Neuronal stem cell (in vitro differentiated cells): ENCODE results near the gene SCO2.

ENCODE experiments used
- DNase-seq: peaks from one replicate; pipeline ENCODE4 v3.0.0-alpha.2; 2013; ENCODE audit warnings: low spot score
- H2AFZ ChIP-seq: one replicate; pipeline ENCODE4 v1.6.1; 2013; ENCODE audit warnings: mild to moderate bottlenecking, low read length, inconsistent platforms
- H2AK5ac ChIP-seq: 2 replicates; pipeline ENCODE4 v1.6.1; 2013; ENCODE audit warnings: low read depth, mild to moderate bottlenecking, inconsistent platforms, low read length, moderate library complexity, mixed read lengths
- H2BK120ac ChIP-seq: 2 replicates; pipeline ENCODE4 v1.6.1; 2013; ENCODE audit warnings: low read depth, mild to moderate bottlenecking, inconsistent platforms, low read length, moderate library complexity, mixed read lengths
- H2BK12ac ChIP-seq: one replicate; pipeline ENCODE4 v1.6.1; 2013; ENCODE audit warnings: low read length, inconsistent platforms
- H2BK15ac ChIP-seq: 2 replicates; pipeline ENCODE4 v1.6.1; 2013; ENCODE audit warnings: mild to moderate bottlenecking, low read length, inconsistent platforms, mixed read lengths
- H2BK5ac ChIP-seq: one replicate; pipeline ENCODE4 v1.6.1; 2013; ENCODE audit warnings: inconsistent platforms, mild to moderate bottlenecking, low read length, moderate library complexity
- H3K14ac ChIP-seq: one replicate; pipeline ENCODE4 v1.6.1; 2013; ENCODE audit warnings: low read length, inconsistent platforms
- H3K18ac ChIP-seq: 2 replicates; pipeline ENCODE4 v1.6.1; 2013; ENCODE audit warnings: low read length, inconsistent platforms
- H3K23ac ChIP-seq: 2 replicates; pipeline ENCODE4 v1.6.1; 2013; ENCODE audit warnings: low read depth, mild to moderate bottlenecking, mixed read lengths, low read length, inconsistent platforms; ENCODE audit not compliant: poor library complexity
- H3K27ac ChIP-seq: replicated peaks from 3 replicates; pipeline ENCODE4 v1.5.1; 2013; ENCODE audit warnings: low read length, inconsistent platforms
- H3K27me3 ChIP-seq, 3 experiments: 2 replicates each; pipeline ENCODE4 v1.6.1; 2013; ENCODE audit warnings: low read length in 3 of 3, mild to moderate bottlenecking in 2 of 3, inconsistent platforms in 1 of 3, low read depth in 1 of 3, mixed read lengths in 1 of 3, moderate library complexity in 1 of 3; ENCODE audit not compliant: control insufficient read depth in 3 of 3, insufficient read depth in 3 of 3
- H3K36me3 ChIP-seq, 2 donors: replicated peaks in 1 of 2; 2 replicates each; pipeline ENCODE4 v1.6.1; 2013; ENCODE audit warnings: low read length in 2 of 2; ENCODE audit not compliant: control insufficient read depth in 2 of 2, insufficient read depth in 2 of 2
- H3K4ac ChIP-seq: 2 replicates; pipeline ENCODE4 v1.6.1; 2013; ENCODE audit warnings: inconsistent platforms, mild to moderate bottlenecking, low read length, moderate library complexity
- H3K4me1 ChIP-seq, 2 donors: 1 replicate in 1 of 2; 2 replicates in 1 of 2; pipeline ENCODE4 v1.6.1; 2013; ENCODE audit warnings: low read length in 2 of 2, low read depth in 1 of 2; ENCODE audit not compliant: control insufficient read depth in 2 of 2, insufficient read depth in 1 of 2
- H3K4me2 ChIP-seq: one replicate; pipeline ENCODE4 v1.6.1; 2013; ENCODE audit warnings: mild to moderate bottlenecking, low read length, inconsistent platforms; ENCODE audit not compliant: insufficient read depth, poor library complexity, severe bottlenecking
- H3K4me3 ChIP-seq, 2 donors: 2 replicates each; pipeline ENCODE4 v1.5.1; 2013; ENCODE audit warnings: low read length in 2 of 2, mild to moderate bottlenecking in 2 of 2, inconsistent platforms in 1 of 2, moderate library complexity in 1 of 2
- H3K79me1 ChIP-seq: one replicate; pipeline ENCODE4 v1.6.1; 2013; ENCODE audit warnings: low read depth, mild to moderate bottlenecking, inconsistent platforms, low read length, moderate library complexity
- H3K9ac ChIP-seq: one replicate; pipeline ENCODE4 v1.6.1; 2013; ENCODE audit warnings: mild to moderate bottlenecking, low read depth, low read length, inconsistent platforms; ENCODE audit not compliant: poor library complexity
- H3K9me3 ChIP-seq, 2 donors: replicated peaks in 1 of 2; 2 replicates each; pipeline versions ENCODE3 to v1.6.1; 2013; ENCODE audit warnings: low read length in 2 of 2, mild to moderate bottlenecking in 2 of 2, inconsistent platforms in 1 of 2, low read depth in 1 of 2, mixed read lengths in 1 of 2, moderate library complexity in 1 of 2; ENCODE audit not compliant: control insufficient read depth in 2 of 2, insufficient read depth in 1 of 2
- H4K8ac ChIP-seq: one replicate; pipeline ENCODE4 v1.6.1; 2013; ENCODE audit warnings: low read depth, mild to moderate bottlenecking, inconsistent platforms, low read length, moderate library complexity
- H4K91ac ChIP-seq: one replicate; pipeline ENCODE4 v1.6.1; 2013; ENCODE audit warnings: low read length, low read depth, mild to moderate bottlenecking, inconsistent platforms; ENCODE audit not compliant: poor library complexity
- WGBS, 2 donors: extraction: QIAGEN DNeasy Blood & Tissue Kit; methylation state at CpG; one replicate each; pipeline ENCODE4 v1.1.7; 2013; ENCODE audit warnings: missing lambda C conversion rate in 2 of 2, mixed read lengths in 1 of 2; ENCODE audit not compliant: insufficient read length in 2 of 2, insufficient replicate concordance in 1 of 2; ENCODE audit errors: extremely low coverage in 2 of 2; 5-methylcytosine and 5-hydroxymethylcytosine counted together

SCO2 gene

DNA sequence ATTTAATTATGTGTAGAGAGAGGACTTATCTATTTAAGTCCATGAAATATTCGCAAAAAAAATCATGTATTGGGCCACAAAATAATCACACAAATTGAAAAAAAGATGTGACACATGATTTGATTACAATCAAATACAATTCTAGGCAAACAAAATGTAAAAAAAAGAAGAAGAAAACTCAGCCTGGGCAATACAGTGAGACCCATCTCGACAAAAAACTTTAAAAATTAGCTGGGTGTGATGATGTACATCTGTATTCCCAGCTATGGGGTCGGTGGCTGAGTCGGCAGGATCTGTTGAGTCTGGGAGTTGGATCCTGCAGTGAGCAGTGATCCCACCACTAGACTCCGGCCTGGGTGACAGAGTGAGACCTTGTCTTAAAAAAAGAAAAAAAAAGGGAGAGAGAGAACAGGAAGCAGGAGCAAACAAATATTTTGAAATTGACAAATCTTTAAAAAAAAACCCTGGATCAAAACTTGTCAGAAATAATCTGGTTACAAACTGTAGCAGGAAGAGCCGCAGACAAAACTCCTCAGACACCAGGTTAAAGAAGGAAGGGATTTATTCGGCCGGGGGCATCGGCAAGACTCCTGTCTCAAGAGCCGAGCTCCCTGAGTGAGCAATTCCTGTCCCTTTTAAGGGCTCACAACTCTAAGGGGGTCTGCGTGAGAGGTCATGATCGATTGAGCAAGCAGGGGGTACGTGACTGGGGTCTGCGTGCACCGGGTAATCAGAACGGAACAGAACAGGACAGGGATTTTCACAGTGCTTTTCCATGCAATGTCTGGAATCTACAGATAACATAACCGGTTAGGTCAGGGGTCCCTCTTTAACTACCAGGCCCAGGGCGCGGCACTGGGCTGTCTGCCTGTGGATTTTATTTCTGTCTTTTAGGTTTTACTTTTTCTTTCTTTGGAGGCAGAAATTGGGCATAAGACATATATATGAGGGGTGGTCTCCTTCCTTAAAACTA lies 7.7 kb upstream of the SCO2 start:
- peak overlapping the region in 1 of 2 donors; percentile 55 for H3K4me3 ChIP-seq
- H3K9ac ChIP-seq, result no peak overlapping the region
- H2AK5ac ChIP-seq, result no peak overlapping the region

DNA sequence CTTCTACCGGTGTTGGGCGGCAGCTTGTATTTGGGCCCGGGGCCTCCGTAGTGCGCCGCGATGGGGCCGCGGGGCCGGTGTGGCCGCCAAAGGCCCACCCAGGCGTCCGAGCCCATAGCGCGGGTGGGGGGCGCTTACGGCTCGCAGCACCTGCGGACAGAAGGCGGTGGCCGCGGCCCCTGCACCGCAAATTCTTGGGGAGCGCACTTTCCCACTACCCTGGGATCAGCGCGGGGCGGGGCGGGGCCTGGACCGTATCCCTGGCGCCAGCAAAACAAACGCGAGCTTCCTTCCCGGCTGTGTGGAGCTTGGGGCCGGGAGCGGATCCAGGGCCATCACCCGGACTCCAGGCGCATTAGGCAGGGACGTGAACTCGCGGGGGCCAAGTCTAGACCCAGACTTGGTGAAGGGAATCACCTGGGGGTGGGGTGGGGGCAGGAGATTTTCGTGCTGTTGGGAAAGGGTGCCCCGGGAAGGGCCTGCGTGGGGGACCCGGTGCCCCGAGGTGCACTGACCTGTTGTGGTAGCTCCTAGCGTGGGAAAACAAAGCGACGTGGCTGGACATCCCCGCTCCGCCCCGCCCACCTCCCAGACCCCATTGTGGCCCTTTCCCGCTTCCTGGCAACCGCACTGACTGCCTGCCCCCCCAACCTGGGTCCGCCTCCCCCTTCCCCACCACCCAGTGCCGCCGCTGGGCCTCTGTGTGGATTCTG lies 6.7 kb upstream of the SCO2 start:
- peak overlapping the region; percentile 92 for H3K9ac ChIP-seq
- H3K27ac ChIP-seq, result no peak overlapping the region
- peak overlapping the region; percentile 65 for H4K8ac ChIP-seq
- no peak for DNase-seq
- H2AK5ac ChIP-seq, result peak overlapping the region; percentile 99
- peaks cover 7 to 12% of the 10 kb centered on the region in 2 donors for H3K4me1 ChIP-seq
- WGBS, 2 donors, result no CpG with 5 or more reads among the region's 56 CpGs
- peak overlapping the region; percentile 21 for H3K14ac ChIP-seq
- H3K23ac ChIP-seq, result peak overlapping the region; percentile 73
- H2BK15ac ChIP-seq, result peak overlapping the region; percentile 97
- H3K27me3 ChIP-seq, result peaks cover 14 to 35% (median 14%) of the 10 kb centered on the region in 3 experiments
- peak overlapping the region; percentile 53 for H3K4ac ChIP-seq
- peak overlapping the region; percentile 89 for H3K4me2 ChIP-seq
- H3K9me3 ChIP-seq, result peaks cover 8 to 21% of the 10 kb centered on the region in 2 donors
- H2BK5ac ChIP-seq, result peak overlapping the region; percentile 82
- no peak overlapping the region for H2BK12ac ChIP-seq
- H4K91ac ChIP-seq, result no peak overlapping the region
- no peaks in the 10 kb centered on the region for H3K79me1 ChIP-seq
- H3K36me3 ChIP-seq, result no peaks in the 10 kb centered on the region
- peak overlapping the region; percentile 55 to 82 for H3K4me3 ChIP-seq
- no peak overlapping the region for H2BK120ac ChIP-seq
- H2AFZ ChIP-seq, result peak overlapping the region; percentile 96
- peak overlapping the region; percentile 98 for H3K18ac ChIP-seq

More for the DNA sequence above, 7.7 kb upstream of the SCO2 start:
- H2BK120ac ChIP-seq, result no peak overlapping the region
- H3K79me1 ChIP-seq, result no peaks in the 10 kb centered on the region
- peaks cover 14 to 35% (median 14%) of the 10 kb centered on the region in 3 experiments for H3K27me3 ChIP-seq
- no peak overlapping the region for H2BK12ac ChIP-seq
- peaks cover 7 to 9% of the 10 kb centered on the region in 2 donors for H3K4me1 ChIP-seq
- H3K18ac ChIP-seq, result no peak overlapping the region
- peaks cover 8 to 21% of the 10 kb centered on the region in 2 donors for H3K9me3 ChIP-seq
- H4K8ac ChIP-seq, result no peak overlapping the region
- no peak overlapping the region for H2BK15ac ChIP-seq
- H3K4ac ChIP-seq, result no peak overlapping the region
- no peak for DNase-seq
- H2AFZ ChIP-seq, result peak overlapping the region; percentile 96
- H3K36me3 ChIP-seq, result no peaks in the 10 kb centered on the region
- no CpG with 5 or more reads among the region's 19 CpGs for WGBS, 2 donors
- no peak overlapping the region for H3K4me2 ChIP-seq
- no peak overlapping the region for H3K14ac ChIP-seq
- H3K23ac ChIP-seq, result no peak overlapping the region
- no peak overlapping the region for H4K91ac ChIP-seq
- H3K27ac ChIP-seq, result no peak overlapping the region
- H2BK5ac ChIP-seq, result no peak overlapping the region

DNA sequence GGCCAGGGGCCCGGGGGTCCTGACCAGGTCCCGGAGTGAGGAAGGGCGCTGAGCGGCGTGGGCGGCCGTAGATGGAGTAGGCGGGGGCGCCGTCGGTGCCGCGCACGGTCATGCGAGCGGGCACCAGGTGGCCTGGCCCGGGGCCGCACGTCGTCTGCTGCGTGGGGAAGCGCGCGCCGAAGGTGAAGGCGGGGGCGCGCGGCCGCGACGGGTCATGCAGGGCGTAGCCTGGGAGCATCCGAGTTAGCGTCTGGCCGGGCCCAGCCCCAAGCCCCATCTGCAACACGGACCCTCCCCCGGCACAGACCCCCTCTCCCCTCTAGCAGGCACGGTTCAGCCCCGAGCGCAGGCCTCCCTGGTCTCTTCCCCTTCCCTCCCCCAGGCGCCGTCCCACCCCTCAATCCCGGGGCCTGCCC lies 6.2 kb upstream of the SCO2 start:
- DNase-seq, result no peak
- Histone ChIP-seq H3K9me3 (peaks cover 8 to 21% of the 10 kb centered on the region in 2 donors), H3K4ac (no peak overlapping the region), H3K9ac (peak overlapping the region; percentile 84), H2AK5ac (peak overlapping the region; percentile 99), H3K27me3 (peaks cover 14 to 35% (median 14%) of the 10 kb centered on the region in 3 experiments), H3K23ac (peak overlapping the region; percentile 99), H3K36me3 (no peaks in the 10 kb centered on the region), H3K14ac (peak overlapping the region; percentile 94), H3K4me3 (peak overlapping the region; percentile 55 to 82), H2AFZ (peak overlapping the region; percentile 96), H4K91ac (no peak overlapping the region), H2BK5ac (peak overlapping the region; percentile 82), H2BK120ac (no peak overlapping the region), H2BK15ac (peak overlapping the region; percentile 97), H2BK12ac (peak overlapping the region; percentile 84), H3K18ac (peak overlapping the region; percentile 98), H3K27ac (no peak overlapping the region), H3K4me2 (peak overlapping the region; percentile 89), H4K8ac (peak overlapping the region; percentile 65), H3K4me1 (peaks cover 12 to 17% of the 10 kb centered on the region in 2 donors), H3K79me1 (peaks cover 4% of the 10 kb centered on the region)
- WGBS, 2 donors, result no CpG with 5 or more reads among the region's 44 CpGs
